Upper lobe of left lung (tissue), 4 donors: Measurements from ENCODE around the gene FOXR1.

ENCODE experiments used
- CTCF ChIP-seq, 6 experiments: fragments of 450-650 bp in 4 of 6; fragments of 200-600 bp in 2 of 6; sonication (generic) in 2 of 6; IDR thresholded peaks; one replicate each; pipeline ENCODE4 v1.5.1; 2016 to 2019; ENCODE audit warnings: antibody characterized with exemption in 6 of 6
- POLR2A ChIP-seq, 4 donors: fragments of 450-650 bp; IDR thresholded peaks; one replicate each; pipeline ENCODE4 v1.5.1; 2016 to 2017; ENCODE audit warnings: antibody characterized with exemption in 4 of 4, mild to moderate bottlenecking in 2 of 4
- POLR2AphosphoS5 ChIP-seq, 2 donors: sonication (generic); formaldehyde crosslinking; IDR thresholded peaks; one replicate each; pipeline ENCODE4 v1.5.1; 2017; ENCODE audit warnings: antibody characterized with exemption in 2 of 2

GRCh38 chr11:118984825-118985224 is 13.3 kb downstream of the FOXR1 start:
- TF ChIP-seq POLR2A (IDR thresholded peaks at IDR 0.05), result no peak
- no peak for TF ChIP-seq CTCF (IDR thresholded peaks at IDR 0.05)
- TF ChIP-seq POLR2AphosphoS5 (IDR thresholded peaks at IDR 0.05), result no peak
